GM11168 (cell line): Measurements from ENCODE around the gene ABHD4.
"Not testable (repeated sequence)": the region's sequence is repeated elsewhere in the genome, so short reads cannot be mapped to it uniquely, and the experiment has no call there.

Source experiments
- in situ Hi-C: fragments of 300-500 bp; cut with MboI; formaldehyde crosslinking; loops from one replicate; pipeline ENCODE4 v1.12.0; 2022; ENCODE audit warnings: low sequenced_read_pairs; ENCODE audit not compliant: unreplicated experiment

The ABHD4 gene

GRCh38 chr14:22614240-22614799 is 16.2 kb downstream of the ABHD4 start:
- in situ Hi-C loops, result no loop called here

GRCh38 chr14:22615765-22616164 is 17.7 kb downstream of the ABHD4 start:
- in situ Hi-C loops, result not testable (repeated sequence)

- in situ Hi-C loops, result no loop called here
Measured at GRCh38 chr14:22622255-22622654, 24.2 kb downstream of the ABHD4 start.

GRCh38 chr14:22623047-22623446 is 24.9 kb downstream of the ABHD4 start:
- in situ Hi-C loops, result no loop called here

GRCh38 chr14:22626590-22626989 is 28.5 kb downstream of the ABHD4 start:
- in situ Hi-C loops, result no loop called here

GRCh38 chr14:22627506-22628263 is 29.6 kb downstream of the ABHD4 start:
- in situ Hi-C loops, result no loop called here

- in situ Hi-C loops, result no loop called here
Measured at GRCh38 chr14:22629361-22629760, 31.3 kb downstream of the ABHD4 start.

GRCh38 chr14:22630066-22630465 is 32.0 kb downstream of the ABHD4 start:
- in situ Hi-C loops, result no loop called here

- in situ Hi-C loops, result no loop called here
Measured at GRCh38 chr14:22630486-22630885, 32.4 kb downstream of the ABHD4 start.

GRCh38 chr14:22634233-22634900 is 36.3 kb downstream of the ABHD4 start:
- in situ Hi-C loops, result no loop called here

- in situ Hi-C loops, result not testable (repeated sequence)
Measured at GRCh38 chr14:22635980-22636379, 37.9 kb downstream of the ABHD4 start.

GRCh38 chr14:22640192-22640591 is 42.1 kb downstream of the ABHD4 start:
- in situ Hi-C loops, result no loop called here

- in situ Hi-C loops, result no loop called here
Measured at GRCh38 chr14:22641846-22642245, 43.7 kb downstream of the ABHD4 start.

- in situ Hi-C loops, result no loop called here
Measured at GRCh38 chr14:22644305-22644635, 46.2 kb downstream of the ABHD4 start, which contains the start of gene OR6J1. TSS of gene OR6J1 (minus strand) at chr14:22644352. CDS start at chr14:22634811, 9,541 bp downstream.

GRCh38 chr14:22646570-22647254 is 48.6 kb downstream of the ABHD4 start:
- in situ Hi-C loops, result no loop called here

GRCh38 chr14:22648506-22648905 is 50.4 kb downstream of the ABHD4 start:
- in situ Hi-C loops, result no loop called here

GRCh38 chr14:22650046-22650739 is 52.1 kb downstream of the ABHD4 start:
- in situ Hi-C loops, result loop anchor here (5.0 kb wide), 2 partner anchors 78 to 207 kb away; no protein-coding TSS in a partner anchor

- in situ Hi-C loops, result loop anchor here (5.0 kb wide), 2 partner anchors 79 to 206 kb away; no protein-coding TSS in a partner anchor
Measured at GRCh38 chr14:22650960-22651521, 52.9 kb downstream of the ABHD4 start.

- in situ Hi-C loops, result loop anchor here (5.0 kb wide), 2 partner anchors 79 to 206 kb away; no protein-coding TSS in a partner anchor
Measured at GRCh38 chr14:22651586-22651985, 53.5 kb downstream of the ABHD4 start.
